Pancreas (tissue), 10 donors: ENCODE measurements around the gene PDCD10. TPM values are rescaled to one million over a fixed set of nuclear protein-coding genes. Genes with fewer than 3 reads are reported as not detected.

Experiments used
- ATAC-seq, 4 donors: fragments of 200-7000 bp; cut with Tn5 transposase; one replicate each; pipeline versions ENCODE4 v1.8.0 to v1.9.1; 2020; ENCODE audit warnings: mild to moderate bottlenecking in 4 of 4, moderate library complexity in 4 of 4
- DNase-seq, 6 donors: peaks; one replicate each; pipeline ENCODE4 v3.0.0-alpha.2; 2020
- FAIRE-seq: peaks from 2 replicates; lab custom pipeline; 2012; peaks lifted over from hg19 to GRCh38; lab: Jason Lieb, UNC
- H3K27ac ChIP-seq, 4 donors: fragments of 200-600 bp; sonication (generic); 1 replicate in 3 of 4; 2 replicates in 1 of 4; pipeline versions ENCODE4 v1.5.0 to v1.8.0; 2020
- H3K27me3 ChIP-seq, 4 donors: fragments of 200-600 bp; one replicate each; pipeline ENCODE4 v1.8.0; 2021
- H3K36me3 ChIP-seq, 3 donors: fragments of 200-600 bp; sonication (generic) in 1 of 3; one replicate each; pipeline versions ENCODE4 v1.5.0 to v1.8.0; 2020 to 2021
- H3K4me1 ChIP-seq, 3 donors: fragments of 200-600 bp; one replicate each; pipeline ENCODE4 v1.8.0; 2021
- H3K4me3 ChIP-seq, 4 donors: fragments of 200-600 bp; sonication (generic) in 2 of 4; one replicate each; pipeline versions ENCODE4 v1.5.0 to v1.8.0; 2020 to 2021
- H3K9me3 ChIP-seq, 4 donors: fragments of 200-600 bp; one replicate each; pipeline ENCODE4 v1.8.0; 2021
- CTCF ChIP-seq, 4 donors: fragments of 200-600 bp; sonication (generic) in 3 of 4; IDR thresholded peaks; one replicate each; pipeline versions ENCODE4 v1.5.0 to v1.8.0; 2021; ENCODE audit warnings: antibody characterized with exemption in 4 of 4
- WGBS, 2 donors: extraction: QIAGEN DNeasy Blood & Tissue Kit; methylation state at CpG; one replicate each; pipeline ENCODE4 v1.1.7; 2013; 5-methylcytosine and 5-hydroxymethylcytosine counted together
- intact Hi-C, 3 donors: fragments of 100-400 bp; cut with DNase I; formaldehyde crosslinking; loops; one replicate each; pipeline versions ENCODE4 v1.11.1 to v1.14.2; 2022
- polyA plus RNA-seq, 2 donors: library from polyadenylated mRNA; stranded (reverse); fragments of 200-250 nt; gene quantifications; one replicate each; pipeline ENCODE4 v1.2.3, GENCODE V29; 2013
- total RNA-seq, 6 donors: library from RNA; stranded (reverse); fragmentation: NEBNext Ultra II Directional in 4 of 6; extraction: Animal tissue kit (Norgen Biotek cat#: 25700) in 4 of 6; gene quantifications; one replicate each; pipeline versions ENCODE4 v1.2.1 to v1.2.4, GENCODE V29; 2021 to 2023
- donor health status: healthy with polysubstance abuse.
- donor health status: DM: no; HTN: no; CAD: no; lungs with moderate emphysema.
- donor health status: DM: no; HTN: no; CAD: no.
- donor health status: control.
- donor health status: control.
- donor health status: Bipolar disorder and iron deficiency.
- donor health status: DM: yes; HTN: yes; CAD: no.
- donor health status: DM: no; HTN: no; CAD: no.
- donor health status: DM: no; HTN: no; CAD: no.
- donor health status: DM: yes; HTN: yes; CAD: no.

The PDCD10 gene
- total and polyA plus RNA-seq, 8 donors: 10.8 to 24.5 (median 15.6) TPM

GRCh38 chr3:167736264-167736787 is 1.6 kb upstream of the PDCD10 start:
- H3K4me3 ChIP-seq: peak overlapping the region; percentile 42 to 91 (median 87)
- no peak for ATAC-seq
- H3K4me1 ChIP-seq: peaks cover 12 to 37% (median 22%) of the 10 kb centered on the region in 3 donors
- WGBS, 2 donors: 5 to 6% methylated on average over 7 of the region's 7 CpGs
- no peak for DNase-seq
- intact Hi-C loops: no loop called here
- no peak for TF ChIP-seq CTCF (IDR thresholded peaks at IDR 0.05)
- H3K27ac ChIP-seq: peak overlapping the region in 3 of 4 donors; percentile 91 to 94 (median 94)
- no peak for FAIRE-seq
- H3K9me3 ChIP-seq: no peaks in the 10 kb centered on the region
- H3K27me3 ChIP-seq: no peaks in the 10 kb centered on the region
- no peaks in the 10 kb centered on the region for H3K36me3 ChIP-seq

GRCh38 chr3:167735233-167736138 is 794 bp upstream of the PDCD10 start, which contains the start of gene SERPINI1:
SERPINI1 (plus strand) TSS chr3:167735721; CDS start chr3:167789129, 53,408 bp downstream.
- WGBS, 2 donors: 0% methylated on average over 37 of the region's 37 CpGs

GRCh38 chr3:167733961-167734497 is 663 bp downstream of the PDCD10 start:
- FAIRE-seq (no peak), DNase-seq (no peak), ATAC-seq (no peak)
- H3K27ac ChIP-seq: peak overlapping the region; percentile 91 to 94 (median 91)
- no peaks in the 10 kb centered on the region for H3K9me3 ChIP-seq
- H3K27me3 ChIP-seq: no peaks in the 10 kb centered on the region
- no peak for TF ChIP-seq CTCF (IDR thresholded peaks at IDR 0.05)
- 0 to 1% methylated on average over 12 of the region's 12 CpGs for WGBS, 2 donors
- no peaks in the 10 kb centered on the region for H3K36me3 ChIP-seq
- intact Hi-C loops: no loop called here
- H3K4me1 ChIP-seq: peaks cover 12 to 28% (median 19%) of the 10 kb centered on the region in 3 donors
- H3K4me3 ChIP-seq: peak overlapping the region; percentile 64 to 91 (median 86)

More at GRCh38 chr3:167735233-167736138, 794 bp upstream of the PDCD10 start, which contains the start of gene SERPINI1:
- DNase-seq (peak; percentile 85 to 94 (median 92)), ATAC-seq (peak; percentile 84 to 92 (median 85)), FAIRE-seq (no peak)
- H3K9me3 ChIP-seq: no peaks in the 10 kb centered on the region
- no peak for TF ChIP-seq CTCF (IDR thresholded peaks at IDR 0.05)
- intact Hi-C loops: no loop called here
- H3K36me3 ChIP-seq: no peaks in the 10 kb centered on the region
- peaks cover 12 to 37% (median 22%) of the 10 kb centered on the region in 3 donors for H3K4me1 ChIP-seq
- no peaks in the 10 kb centered on the region for H3K27me3 ChIP-seq
- peak within 1 kb of the TSS; percentile 91 to 94 (median 92) for H3K27ac ChIP-seq
- peak within 1 kb of the TSS; percentile 64 to 91 (median 87) for H3K4me3 ChIP-seq

GRCh38 chr3:167732313-167733065 is 2.2 kb downstream of the PDCD10 start:
- Histone ChIP-seq H3K4me1 (peaks cover 8 to 27% (median 26%) of the 10 kb centered on the region in 3 donors), H3K4me3 (no peak overlapping the region), H3K27me3 (no peaks in the 10 kb centered on the region), H3K36me3 (no peaks in the 10 kb centered on the region), H3K27ac (no peak overlapping the region), H3K9me3 (no peaks in the 10 kb centered on the region)
- intact Hi-C loops: no loop called here
- TF ChIP-seq CTCF (IDR thresholded peaks at IDR 0.05): no peak
- ATAC-seq (no peak), FAIRE-seq (no peak), DNase-seq (no peak)
- 36 to 53% methylated on average over 7 of the region's 7 CpGs for WGBS, 2 donors
